CD4-positive, alpha-beta memory T cell (primary cell): ENCODE results near the gene KLF12. TPM values are rescaled to one million over a fixed set of nuclear protein-coding genes. Genes with fewer than 3 reads are reported as not detected.

Experiments used
- CTCF ChIA-PET: fragments of 350-600 bp; sonication (Branson Sonifier 250); formaldehyde crosslinking; loops from one replicate; lab custom pipeline; 2021; ENCODE audit warnings: inconsistent platforms; ENCODE audit not compliant: partially characterized antibody; lab: Charles Lee
- POLR2A ChIA-PET: fragments of 350-600 bp; sonication (Branson Sonifier 250); formaldehyde crosslinking; loops from one replicate; lab custom pipeline; 2021; ENCODE audit not compliant: partially characterized antibody; lab: Charles Lee
- DNase-seq, 5 donors: peaks; one replicate each; pipeline versions ENCODE4 v3.0.0 to v3.0.0-alpha.2; 2020 to 2022; ENCODE audit warnings: mixed read lengths in 1 of 5
- H3K27ac ChIP-seq: one replicate; pipeline ENCODE4 v1.7.0; 2013; ENCODE audit warnings: low read depth, low read length
- H3K27me3 ChIP-seq: 2 replicates; pipeline ENCODE4 v1.7.0; 2013; ENCODE audit warnings: mild to moderate bottlenecking, low read length, moderate library complexity; ENCODE audit not compliant: insufficient read depth
- H3K36me3 ChIP-seq: 2 replicates; pipeline ENCODE4 v1.7.0; 2013; ENCODE audit warnings: mild to moderate bottlenecking, low read length, moderate library complexity; ENCODE audit not compliant: insufficient read depth
- H3K4me1 ChIP-seq: 2 replicates; pipeline ENCODE4 v1.7.0; 2013; ENCODE audit warnings: mild to moderate bottlenecking, low read length, moderate library complexity; ENCODE audit not compliant: insufficient read depth
- H3K4me3 ChIP-seq, 2 donors: one replicate each; pipeline ENCODE4 v1.7.0; 2013; ENCODE audit warnings: low read length in 2 of 2, mild to moderate bottlenecking in 1 of 2
- H3K9me3 ChIP-seq, 2 donors: one replicate each; pipeline ENCODE4 v1.7.0; 2013; ENCODE audit warnings: low read length in 2 of 2, control low read depth in 1 of 2; ENCODE audit not compliant: control insufficient read depth in 1 of 2
- H3K27ac Mint-ChIP-seq, 7 donors: one replicate each; pipeline ENCODE4 v1.8.0; 2020 to 2021; ENCODE audit warnings: mixed read lengths in 7 of 7, mild to moderate bottlenecking in 6 of 7, inconsistent platforms in 3 of 7, moderate library complexity in 3 of 7
- H3K27me3 Mint-ChIP-seq, 2 donors: one replicate each; pipeline ENCODE4 v1.8.0; 2020 to 2021; ENCODE audit warnings: mixed read lengths in 2 of 2
- H3K36me3 Mint-ChIP-seq, 2 donors: one replicate each; pipeline ENCODE4 v1.8.0; 2020 to 2021; ENCODE audit warnings: mixed read lengths in 2 of 2, inconsistent platforms in 1 of 2, mild to moderate bottlenecking in 1 of 2
- H3K4me1 Mint-ChIP-seq, 4 donors: one replicate each; pipeline ENCODE4 v1.8.0; 2020 to 2021; ENCODE audit warnings: mixed read lengths in 4 of 4, mild to moderate bottlenecking in 1 of 4
- H3K4me3 Mint-ChIP-seq, 8 donors: one replicate each; pipeline ENCODE4 v1.8.0; 2020 to 2021; ENCODE audit warnings: mixed read lengths in 8 of 8, mild to moderate bottlenecking in 7 of 8, moderate library complexity in 6 of 8, inconsistent platforms in 3 of 8
- H3K9me3 Mint-ChIP-seq, 8 donors: one replicate each; pipeline ENCODE4 v1.8.0; 2020 to 2021; ENCODE audit warnings: mixed read lengths in 8 of 8, mild to moderate bottlenecking in 5 of 8, inconsistent platforms in 3 of 8, moderate library complexity in 1 of 8
- intact Hi-C: fragments of 100-400 bp; cut with micrococcal nuclease; formaldehyde crosslinking; loops from one replicate; pipeline ENCODE4 v1.15.1; 2023
- polyA plus RNA-seq, 2 donors: library from polyadenylated mRNA; unstranded; fragments of 300-500 nt; fragmentation: Illumina TruSeq; gene quantifications; one replicate each; pipeline ENCODE4 v1.2.3, GENCODE V29; 2021
- total RNA-seq, 2 experiments: library from RNA; stranded (reverse); gene quantifications; one replicate each; pipeline ENCODE4 v1.2.3, GENCODE V29; 2021

The KLF12 gene
- total and polyA plus RNA-seq, 4 experiments from 2014 or later, result 22.9 to 95.4 (median 62.5) TPM

- H3K9me3 ChIP-seq, result no peaks in the 10 kb centered on the region
- H3K4me1 Mint-ChIP-seq, result peaks cover 62 to 88% (median 76%) of the 10 kb centered on the region in 4 donors
- no peak for DNase-seq
- no peaks in the 10 kb centered on the region for H3K27me3 ChIP-seq
- intact Hi-C loops, result no loop called here
- ChIA-PET CTCF (interaction anchor here (1.2 to 2.4 kb wide), 2 partner anchors 14 to 199 kb away, joined by 3 to 7 read pairs; no protein-coding TSS in a partner anchor), POLR2A (no interaction called here)
- no peak overlapping the region for H3K4me3 ChIP-seq
- no peak overlapping the region for H3K4me3 Mint-ChIP-seq
- H3K36me3 ChIP-seq, result no peaks in the 10 kb centered on the region
- no peaks in the 10 kb centered on the region for H3K9me3 Mint-ChIP-seq
- peaks cover 11 to 14% of the 10 kb centered on the region in 2 donors for H3K36me3 Mint-ChIP-seq
- H3K4me1 ChIP-seq, result peaks cover 85% of the 10 kb centered on the region
- H3K27ac Mint-ChIP-seq, result peak overlapping the region in 2 of 7 donors; percentile 10 to 19
- no peak overlapping the region for H3K27ac ChIP-seq
- H3K27me3 Mint-ChIP-seq, result no peaks in the 10 kb centered on the region
These were observed 46.8 kb downstream of the KLF12 start for GRCh38 chr13:74087357-74087756.
